ENCODE data around the gene FLVCR2.

DNA sequence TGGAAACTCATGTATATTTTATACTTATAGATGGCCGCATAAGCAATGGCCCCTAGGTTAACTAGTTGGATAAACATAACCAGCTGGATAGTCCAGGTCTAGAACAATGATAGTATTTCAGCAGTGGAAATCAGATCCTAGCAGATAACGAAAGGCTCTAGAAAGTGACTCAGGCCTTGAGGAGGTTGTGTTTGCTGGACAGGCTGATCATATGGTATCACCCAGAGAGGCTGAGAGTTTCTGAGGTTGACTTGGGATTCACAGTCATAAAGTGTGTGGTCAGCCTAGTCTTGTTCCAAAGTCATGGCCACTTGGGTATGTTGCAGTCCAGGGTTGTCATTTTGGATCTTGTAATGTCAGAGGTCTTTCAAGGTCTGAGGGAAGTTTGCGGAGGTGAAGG lies 16.8 kb downstream of the FLVCR2 start:
- TF ChIP-seq, protein P1, sequence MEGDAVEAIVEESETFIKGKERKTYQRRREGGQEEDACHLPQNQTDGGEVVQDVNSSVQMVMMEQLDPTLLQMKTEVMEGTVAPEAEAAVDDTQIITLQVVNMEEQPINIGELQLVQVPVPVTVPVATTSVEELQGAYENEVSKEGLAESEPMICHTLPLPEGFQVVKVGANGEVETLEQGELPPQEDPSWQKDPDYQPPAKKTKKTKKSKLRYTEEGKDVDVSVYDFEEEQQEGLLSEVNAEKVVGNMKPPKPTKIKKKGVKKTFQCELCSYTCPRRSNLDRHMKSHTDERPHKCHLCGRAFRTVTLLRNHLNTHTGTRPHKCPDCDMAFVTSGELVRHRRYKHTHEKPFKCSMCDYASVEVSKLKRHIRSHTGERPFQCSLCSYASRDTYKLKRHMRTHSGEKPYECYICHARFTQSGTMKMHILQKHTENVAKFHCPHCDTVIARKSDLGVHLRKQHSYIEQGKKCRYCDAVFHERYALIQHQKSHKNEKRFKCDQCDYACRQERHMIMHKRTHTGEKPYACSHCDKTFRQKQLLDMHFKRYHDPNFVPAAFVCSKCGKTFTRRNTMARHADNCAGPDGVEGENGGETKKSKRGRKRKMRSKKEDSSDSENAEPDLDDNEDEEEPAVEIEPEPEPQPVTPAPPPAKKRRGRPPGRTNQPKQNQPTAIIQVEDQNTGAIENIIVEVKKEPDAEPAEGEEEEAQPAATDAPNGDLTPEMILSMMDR (IDR thresholded peaks at IDR 0.05), result no peak
- TF ChIP-seq POLR2A (IDR thresholded peaks at IDR 0.05), result no peak

Measured in lower leg skin (tissue), 3 donors.